Effector CD4-positive, alpha-beta T cell (primary cell): ENCODE data around the gene MPP4.

Experiments used
- DNase-seq: peaks from one replicate; pipeline ENCODE4 v3.0.0-alpha.2; 2020

Gene MPP4

DNA sequence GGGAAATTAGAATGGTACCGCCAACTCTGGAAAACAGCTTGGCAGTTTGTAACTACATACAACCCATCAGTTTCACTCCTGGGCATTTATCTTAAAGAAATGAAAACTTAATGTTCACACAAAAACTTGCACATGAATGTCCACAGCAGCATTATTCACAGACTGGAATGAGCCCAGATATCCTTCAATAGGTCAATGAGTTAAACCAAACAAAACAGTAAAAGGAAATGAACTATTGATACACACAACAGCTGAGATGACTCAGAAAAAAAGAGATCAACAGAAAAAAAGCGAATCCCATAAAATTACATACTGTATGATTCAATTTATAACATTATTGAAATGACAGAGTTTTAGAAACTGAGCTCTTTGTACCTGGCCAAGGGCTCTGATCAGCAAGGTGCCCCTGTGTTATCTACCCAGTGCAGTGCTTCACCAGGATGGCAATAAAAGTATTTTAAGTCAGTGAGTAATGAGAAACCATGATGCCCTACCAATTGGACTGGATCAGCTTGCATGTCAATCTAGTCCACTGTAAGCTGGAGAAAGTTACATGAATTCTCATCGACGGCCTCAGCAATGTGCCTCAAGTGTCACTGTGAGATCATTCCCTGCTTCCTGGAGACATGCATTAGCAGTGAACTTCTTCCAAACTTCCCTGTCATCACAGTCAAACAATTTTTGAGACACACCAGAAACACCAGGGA lies 77.0 kb downstream of the MPP4 start:
- DNase-seq: no peak

GRCh38 chr2:201618744-201619662 lies 79.4 kb downstream of the MPP4 start:
- DNase-seq: no peak

DNA sequence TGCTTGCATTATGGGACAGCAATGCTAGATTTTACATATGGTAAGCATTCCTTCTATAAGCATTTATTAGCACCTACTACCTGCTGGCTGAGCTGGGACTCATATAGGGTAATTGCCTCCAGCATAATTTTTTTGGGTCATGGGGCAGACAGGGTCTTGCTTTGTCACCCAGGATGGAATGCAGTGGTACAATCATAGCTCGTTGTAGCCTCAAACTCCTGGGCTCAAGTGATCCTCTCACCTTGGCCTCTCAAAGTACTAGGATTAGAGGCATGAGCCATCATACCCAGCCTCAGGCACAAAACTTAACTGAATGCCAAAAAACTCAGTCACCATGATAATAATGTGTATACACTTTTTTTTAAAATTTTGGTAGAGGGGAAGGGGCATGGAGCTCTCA lies 90.4 kb downstream of the MPP4 start:
- DNase-seq: no peak

GRCh38 chr2:201607568-201607967 lies 90.9 kb downstream of the MPP4 start:
- DNase-seq: no peak

- DNase-seq: no peak
Observed at GRCh38 chr2:201600906-201601305, 97.5 kb downstream of the MPP4 start.

GRCh38 chr2:201597397-201597796 lies 101.0 kb downstream of the MPP4 start:
- DNase-seq: no peak
